ENCODE measurements around the gene LNX1.

GRCh38 chr4:53507671-53508286, 83.5 kb downstream of the LNX1 start:
- TF ChIP-seq MAZ (IDR thresholded peaks at IDR 0.05; ENCODE audit: borderline replicate concordance, low read depth, low read length) (no peak), HMGXB4 (CRISPR knock-in tag; IDR thresholded peaks at IDR 0.05; ENCODE audit: borderline replicate concordance) (no peak), PBX3 (IDR thresholded peaks at IDR 0.05) (no peak), POLR2A (IDR thresholded peaks at IDR 0.05; ENCODE audit: low read length) (no peak), ELK1 (IDR thresholded peaks at IDR 0.05; ENCODE audit: low read depth, low read length) (no peak), MYC (IDR thresholded peaks at IDR 0.05; ENCODE audit: borderline replicate concordance, low read length) (no peak), BHLHE40 (IDR thresholded peaks at IDR 0.05; ENCODE audit: low read depth, low read length) (no peak), REST (IDR thresholded peaks at IDR 0.05) (no peak), ZFP36 (IDR thresholded peaks at IDR 0.05; ENCODE audit: borderline replicate concordance, partially characterized antibody) (no peak), CTCF (IDR thresholded peaks at IDR 0.05) (no peak), EP300 (IDR thresholded peaks at IDR 0.05) (no peak), POLR2AphosphoS2 (conservative IDR thresholded peaks at IDR 0.05; ENCODE audit: low read length) (no peak)
